Mesendoderm (in vitro differentiated cells): Measurements from ENCODE around the gene RENBP.

Source experiments
- DNase-seq: peaks from one replicate; pipeline ENCODE4 v3.0.0; 2013
- H2AK5ac ChIP-seq: 2 replicates; pipeline ENCODE4 v1.6.1; 2013; ENCODE audit warnings: low read length, inconsistent platforms
- H2BK120ac ChIP-seq: 2 replicates; pipeline ENCODE4 v1.6.1; 2013; ENCODE audit warnings: low read depth, mild to moderate bottlenecking, low read length, moderate library complexity, mixed read lengths
- H2BK15ac ChIP-seq: replicated peaks from 2 replicates; pipeline ENCODE4 v1.6.1; 2013; ENCODE audit warnings: low read depth, mild to moderate bottlenecking, moderate library complexity
- H2BK5ac ChIP-seq: 2 replicates; pipeline ENCODE4 v1.6.1; 2013; ENCODE audit warnings: low read length, inconsistent platforms
- H3K18ac ChIP-seq: 2 replicates; pipeline ENCODE4 v1.6.1; 2013; ENCODE audit warnings: mild to moderate bottlenecking, low read length, mixed read lengths
- H3K23ac ChIP-seq: one replicate; pipeline ENCODE4 v1.6.1; 2013; ENCODE audit warnings: low read length
- H3K27ac ChIP-seq: 2 replicates; pipeline ENCODE4 v1.5.1; 2013; ENCODE audit warnings: low read depth, mild to moderate bottlenecking, inconsistent platforms, low read length, moderate library complexity
- H3K27me3 ChIP-seq: 2 replicates; pipeline ENCODE4 v1.6.1; 2013; ENCODE audit warnings: low read length, control low read depth, mild to moderate bottlenecking, inconsistent platforms; ENCODE audit not compliant: insufficient read depth, poor library complexity
- H3K36me3 ChIP-seq: 2 replicates; pipeline ENCODE4 v1.6.1; 2013; ENCODE audit warnings: low read length, inconsistent platforms; ENCODE audit not compliant: control insufficient read depth, insufficient read depth
- H3K4ac ChIP-seq: one replicate; pipeline ENCODE4 v1.6.1; 2013; ENCODE audit warnings: low read depth, mild to moderate bottlenecking, low read length, moderate library complexity
- H3K4me1 ChIP-seq: 2 replicates; pipeline ENCODE4 v1.6.1; 2013; ENCODE audit warnings: low read depth, low read length, inconsistent platforms; ENCODE audit not compliant: control insufficient read depth
- H3K4me2 ChIP-seq: 2 replicates; pipeline ENCODE4 v1.6.1; 2013; ENCODE audit warnings: low read length
- H3K4me3 ChIP-seq: 2 replicates; pipeline ENCODE4 v1.5.1; 2013; ENCODE audit warnings: mild to moderate bottlenecking, low read length
- H3K56ac ChIP-seq: one replicate; pipeline ENCODE4 v1.6.1; 2013; ENCODE audit warnings: low read length
- H3K79me1 ChIP-seq: 2 replicates; pipeline ENCODE4 v1.6.1; 2013; ENCODE audit warnings: low read length, inconsistent platforms
- H3K79me2 ChIP-seq: 2 replicates; pipeline ENCODE4 v1.6.1; 2013; ENCODE audit warnings: mild to moderate bottlenecking, low read length; ENCODE audit not compliant: control insufficient read depth, insufficient read depth
- H3K9ac ChIP-seq: 2 replicates; pipeline ENCODE4 v1.6.1; 2013; ENCODE audit warnings: low read length, inconsistent platforms
- H4K5ac ChIP-seq: one replicate; pipeline ENCODE4 v1.6.1; 2013; ENCODE audit warnings: low read length
- H4K8ac ChIP-seq: one replicate; pipeline ENCODE4 v1.6.1; 2013; ENCODE audit warnings: low read depth, mild to moderate bottlenecking, control low read depth, low read length, moderate library complexity
- WGBS: extraction: QIAGEN DNeasy Blood & Tissue Kit; methylation state at CpG from one replicate; pipeline ENCODE4 v1.1.7; 2013; ENCODE audit warnings: low lambda C conversion rate, missing lambda C conversion rate; ENCODE audit not compliant: insufficient coverage; ENCODE audit errors: extremely low coverage; 5-methylcytosine and 5-hydroxymethylcytosine counted together

Gene RENBP

GRCh38 chrX:153937056-153937455 lies 7.4 kb downstream of the RENBP start:
- H2AK5ac ChIP-seq, result no peak overlapping the region
- no peak overlapping the region for H3K9ac ChIP-seq
- H3K27me3 ChIP-seq, result no peaks in the 10 kb centered on the region
- H4K8ac ChIP-seq, result no peak overlapping the region
- H3K23ac ChIP-seq, result no peak overlapping the region
- H3K4me2 ChIP-seq, result no peak overlapping the region
- no peak overlapping the region for H3K4ac ChIP-seq
- no peak overlapping the region for H2BK120ac ChIP-seq
- H3K79me1 ChIP-seq, result no peaks in the 10 kb centered on the region
- H3K27ac ChIP-seq, result no peak overlapping the region
- H3K79me2 ChIP-seq, result peaks cover 10% of the 10 kb centered on the region
- H2BK15ac ChIP-seq, result no peak overlapping the region
- no peak overlapping the region for H3K18ac ChIP-seq
- H4K5ac ChIP-seq, result no peak overlapping the region
- no peaks in the 10 kb centered on the region for H3K36me3 ChIP-seq
- H2BK5ac ChIP-seq, result no peak overlapping the region
- H3K4me1 ChIP-seq, result no peaks in the 10 kb centered on the region
- H3K4me3 ChIP-seq, result no peak overlapping the region
- no CpG with 5 or more reads among the region's 3 CpGs for WGBS
- no peak overlapping the region for H3K56ac ChIP-seq
- no peak for DNase-seq

GRCh38 chrX:153935326-153935851 lies 9.1 kb downstream of the RENBP start:
- no peak overlapping the region for H3K27ac ChIP-seq
- H3K36me3 ChIP-seq, result no peaks in the 10 kb centered on the region
- no peak overlapping the region for H3K23ac ChIP-seq
- no peak overlapping the region for H4K8ac ChIP-seq
- H3K4me1 ChIP-seq, result no peaks in the 10 kb centered on the region
- DNase-seq, result peak; percentile 42
- H4K5ac ChIP-seq, result no peak overlapping the region
- H2BK120ac ChIP-seq, result no peak overlapping the region
- H3K27me3 ChIP-seq, result no peaks in the 10 kb centered on the region
- H3K18ac ChIP-seq, result no peak overlapping the region
- no CpG with 5 or more reads among the region's 32 CpGs for WGBS
- H3K79me2 ChIP-seq, result peaks cover 10% of the 10 kb centered on the region
- no peak overlapping the region for H2BK5ac ChIP-seq
- no peak overlapping the region for H2AK5ac ChIP-seq
- no peak overlapping the region for H3K4ac ChIP-seq
- H3K4me2 ChIP-seq, result peak overlapping the region; percentile 20
- no peak overlapping the region for H2BK15ac ChIP-seq
- H3K9ac ChIP-seq, result no peak overlapping the region
- H3K4me3 ChIP-seq, result no peak overlapping the region
- peak overlapping the region; percentile 34 for H3K56ac ChIP-seq
- no peaks in the 10 kb centered on the region for H3K79me1 ChIP-seq

GRCh38 chrX:153934762-153935325 lies 9.6 kb downstream of the RENBP start, which contains the start of gene NAA10:
TSS of gene NAA10 (minus strand) at chrX:153935037. CDS start at chrX:153934904, 133 bp downstream.
- Histone ChIP-seq H3K79me2 (peaks cover 10% of the 10 kb centered on the region), H3K56ac (peak within 1 kb of the TSS; percentile 86), H3K4me2 (peak within 1 kb of the TSS; percentile 61), H3K23ac (no peak within 1 kb of the TSS), H3K36me3 (no peaks in the 10 kb centered on the region), H3K27ac (no peak within 1 kb of the TSS), H2AK5ac (no peak within 1 kb of the TSS), H2BK120ac (peak within 1 kb of the TSS; percentile 67), H4K5ac (no peak within 1 kb of the TSS), H3K27me3 (no peaks in the 10 kb centered on the region), H3K4ac (no peak within 1 kb of the TSS), H3K18ac (peak within 1 kb of the TSS; percentile 73), H3K4me3 (peak within 1 kb of the TSS; percentile 65), H4K8ac (no peak within 1 kb of the TSS), H2BK5ac (no peak within 1 kb of the TSS), H3K4me1 (no peaks in the 10 kb centered on the region), H3K9ac (peak within 1 kb of the TSS; percentile 87), H2BK15ac (no peak within 1 kb of the TSS), H3K79me1 (no peaks in the 10 kb centered on the region)
- peak; percentile 73 for DNase-seq
- no CpG with 5 or more reads among the region's 87 CpGs for WGBS

GRCh38 chrX:153934148-153934761 lies 10.2 kb downstream of the RENBP start:
- Histone ChIP-seq H3K4ac (no peak overlapping the region), H3K56ac (peak overlapping the region; percentile 86), H3K36me3 (no peaks in the 10 kb centered on the region), H2AK5ac (no peak overlapping the region), H3K18ac (peak overlapping the region; percentile 73), H4K8ac (no peak overlapping the region), H3K79me1 (no peaks in the 10 kb centered on the region), H3K9ac (peak overlapping the region; percentile 87), H3K4me2 (peak overlapping the region; percentile 61), H3K27me3 (no peaks in the 10 kb centered on the region), H3K23ac (no peak overlapping the region), H2BK15ac (no peak overlapping the region), H2BK5ac (no peak overlapping the region), H3K79me2 (peaks cover 10% of the 10 kb centered on the region), H3K4me3 (peak overlapping the region; percentile 65), H2BK120ac (peak overlapping the region; percentile 67), H3K27ac (no peak overlapping the region), H3K4me1 (no peaks in the 10 kb centered on the region), H4K5ac (no peak overlapping the region)
- WGBS, result no CpG with 5 or more reads among the region's 33 CpGs
- DNase-seq, result no peak

GRCh38 chrX:153933748-153934147 lies 10.7 kb downstream of the RENBP start:
- Histone ChIP-seq H3K23ac (no peak overlapping the region), H3K36me3 (no peaks in the 10 kb centered on the region), H4K5ac (no peak overlapping the region), H3K27ac (no peak overlapping the region), H3K79me1 (no peaks in the 10 kb centered on the region), H3K4me3 (no peak overlapping the region), H3K79me2 (peaks cover 10% of the 10 kb centered on the region), H2BK120ac (no peak overlapping the region), H3K27me3 (no peaks in the 10 kb centered on the region), H3K9ac (peak overlapping the region; percentile 87), H3K56ac (peak overlapping the region; percentile 86), H3K4ac (no peak overlapping the region), H3K18ac (no peak overlapping the region), H2BK5ac (no peak overlapping the region), H2AK5ac (no peak overlapping the region), H3K4me1 (no peaks in the 10 kb centered on the region), H4K8ac (no peak overlapping the region), H2BK15ac (no peak overlapping the region), H3K4me2 (peak overlapping the region; percentile 61)
- DNase-seq, result no peak
- WGBS, result no CpG with 5 or more reads among the region's 7 CpGs
